GM12875 (cell line): ENCODE results near the gene COLEC12.

Experiments
- H3K4me3 ChIP-seq: one replicate; pipeline ENCODE4 v1.5.1; 2011; ENCODE audit warnings: low read depth, low read length, control low read depth
- CTCF ChIP-seq: IDR thresholded peaks from 2 replicates; pipeline ENCODE4 v1.5.1; 2011; ENCODE audit warnings: low read depth, mild to moderate bottlenecking, control low read depth, inconsistent platforms, low read length, moderate library complexity, borderline replicate concordance; ENCODE audit not compliant: insufficient read depth

The COLEC12 gene

GRCh38 chr18:421247-422155 is 79.0 kb downstream of the COLEC12 start:
- no peak overlapping the region for H3K4me3 ChIP-seq
- no peak for TF ChIP-seq CTCF

GRCh38 chr18:420661-421246 is 79.7 kb downstream of the COLEC12 start:
- H3K4me3 ChIP-seq = no peak overlapping the region
- no peak for TF ChIP-seq CTCF

GRCh38 chr18:419541-420175 is 80.8 kb downstream of the COLEC12 start:
- no peak for TF ChIP-seq CTCF
- no peak overlapping the region for H3K4me3 ChIP-seq

- no peak overlapping the region for H3K4me3 ChIP-seq
- no peak for TF ChIP-seq CTCF
Observed at GRCh38 chr18:417495-417894, 83.0 kb downstream of the COLEC12 start.

- no peak overlapping the region for H3K4me3 ChIP-seq
- no peak for TF ChIP-seq CTCF
Observed at GRCh38 chr18:416930-417329, 83.6 kb downstream of the COLEC12 start.

- no peak for TF ChIP-seq CTCF
Observed at GRCh38 chr18:415617-416612, 84.6 kb downstream of the COLEC12 start.

More at GRCh38 chr18:415617-416612, 84.6 kb downstream of the COLEC12 start:
- H3K4me3 ChIP-seq = no peak overlapping the region
